ENCODE measurements around the gene PKN1. TPM values are rescaled to one million over a fixed set of nuclear protein-coding genes. Genes with fewer than 3 reads are reported as not detected.

PKN1 gene
- total and polyA plus RNA-seq, 2 experiments from 2014 or later = 86.8 to 201 TPM

DNA sequence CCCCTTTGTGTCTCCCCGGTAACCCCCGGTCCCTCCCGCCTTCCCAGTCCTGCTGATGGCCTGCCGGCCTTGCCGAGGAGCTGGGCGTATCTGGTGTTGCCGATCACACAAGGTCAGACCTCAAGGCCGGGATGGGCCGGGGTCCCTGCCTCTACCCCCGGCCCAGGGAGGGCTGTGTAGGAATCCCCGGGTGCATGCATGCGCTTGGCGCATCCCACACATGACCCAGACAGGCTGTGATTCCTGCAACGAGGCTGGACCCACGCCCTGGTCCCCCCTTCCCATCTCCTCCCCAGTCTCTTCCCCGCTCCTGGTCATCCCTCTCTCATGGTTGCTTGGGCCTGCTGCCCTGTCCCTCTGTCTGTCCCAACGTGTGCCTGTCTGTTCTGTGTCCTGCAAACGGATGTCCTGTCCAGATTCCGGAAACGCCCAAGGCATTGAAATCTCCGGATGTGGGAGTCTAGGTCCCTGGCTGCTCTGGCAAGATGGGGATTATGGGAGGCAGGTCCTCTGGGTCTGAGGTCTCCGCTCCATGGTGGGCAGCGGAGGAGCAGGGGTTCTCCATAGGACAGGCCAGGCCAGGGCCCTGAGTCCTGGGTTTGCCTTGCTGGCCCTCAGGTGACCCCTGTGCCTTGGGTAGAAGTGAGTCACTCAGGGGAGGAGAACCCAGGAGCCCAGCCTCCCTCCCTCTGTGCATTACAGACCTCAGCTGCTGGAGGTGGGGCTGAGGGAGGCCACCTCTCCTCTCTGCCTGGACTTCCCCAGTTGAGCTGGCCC, 1.6 kb downstream of the PKN1 start:
- DNase-seq (ENCODE audit: low spot score) = no peak
- peaks cover 13% of the 10 kb centered on the region; the same call in 2 of the 3 replicates for H3K4me1 Mint-ChIP-seq
- H3K4me3 ChIP-seq = peak overlapping the region; percentile 70
- 0 out of 3 replicates have a peak, but pooled peaks cover 4% of the 10 kb centered on the region for H3K9me3 Mint-ChIP-seq
- ATAC-seq = no peak
- H3K27me3 ChIP-seq (ENCODE audit: insufficient read depth) = no peaks in the 10 kb centered on the region; the same call in 1 of the 2 replicates
- no peaks in the 10 kb centered on the region for H3K36me3 ChIP-seq (ENCODE audit: insufficient read depth)
- no peak overlapping the region for H2AFZ ChIP-seq
- H3K79me2 ChIP-seq (replicated peaks; ENCODE audit: insufficient read depth) = peaks cover 54% of the 10 kb centered on the region
- peak overlapping the region; percentile 84 for H3K4me2 ChIP-seq
- peaks cover 12% of the 10 kb centered on the region; the same call in 1 of the 2 replicates for H3F3A ChIP-seq (replicated peaks; ENCODE audit: low read depth)
- H3K4me3 Mint-ChIP-seq = peak overlapping the region; percentile 71
- peaks cover 20% of the 10 kb centered on the region for H3K27me3 Mint-ChIP-seq (ENCODE audit: insufficient read depth, low read depth, poor library complexity)
- peaks cover 12% of the 10 kb centered on the region; the same call in 1 of the 2 replicates for H3K4me1 ChIP-seq (ENCODE audit: insufficient read depth)
- no peaks in the 10 kb centered on the region; the same call in 1 of the 3 replicates for H3K36me3 Mint-ChIP-seq (ENCODE audit: low read depth)
- H4K20me1 ChIP-seq (replicated peaks; ENCODE audit: insufficient read depth) = peaks cover 6% of the 10 kb centered on the region
- H3K9me2 ChIP-seq (ENCODE audit: insufficient read depth) = no peaks in the 10 kb centered on the region
- no peak overlapping the region for H3K27ac Mint-ChIP-seq
- TF ChIP-seq NANOG (IDR thresholded peaks at IDR 0.05; ENCODE audit: borderline replicate concordance) (no peak), ZNF114 (CRISPR knock-in tag; IDR thresholded peaks at IDR 0.05) (no peak), JUNB (IDR thresholded peaks at IDR 0.05; ENCODE audit: unreplicated experiment) (no peak), ZNF331 (CRISPR knock-in tag; IDR thresholded peaks at IDR 0.05; ENCODE audit: low read depth) (no peak), CREB1 (CRISPR knock-in tag; IDR thresholded peaks at IDR 0.05; ENCODE audit: low read depth) (no peak), POLR2AphosphoS5 (IDR thresholded peaks at IDR 0.05; ENCODE audit: low read depth) (no peak), EZH2phosphoT487 (IDR thresholded peaks at IDR 0.05; ENCODE audit: unreplicated experiment) (no peak), STAT1 (IDR thresholded peaks at IDR 0.05; ENCODE audit: unreplicated experiment) (no peak), EZH2 (IDR thresholded peaks at IDR 0.05; ENCODE audit: low read depth, unreplicated experiment) (no peak)
- TF ChIP-seq, protein P1, sequence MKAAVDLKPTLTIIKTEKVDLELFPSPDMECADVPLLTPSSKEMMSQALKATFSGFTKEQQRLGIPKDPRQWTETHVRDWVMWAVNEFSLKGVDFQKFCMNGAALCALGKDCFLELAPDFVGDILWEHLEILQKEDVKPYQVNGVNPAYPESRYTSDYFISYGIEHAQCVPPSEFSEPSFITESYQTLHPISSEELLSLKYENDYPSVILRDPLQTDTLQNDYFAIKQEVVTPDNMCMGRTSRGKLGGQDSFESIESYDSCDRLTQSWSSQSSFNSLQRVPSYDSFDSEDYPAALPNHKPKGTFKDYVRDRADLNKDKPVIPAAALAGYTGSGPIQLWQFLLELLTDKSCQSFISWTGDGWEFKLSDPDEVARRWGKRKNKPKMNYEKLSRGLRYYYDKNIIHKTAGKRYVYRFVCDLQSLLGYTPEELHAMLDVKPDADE (IDR thresholded peaks at IDR 0.05) = no peak
- TF ChIP-seq, protein P2, sequence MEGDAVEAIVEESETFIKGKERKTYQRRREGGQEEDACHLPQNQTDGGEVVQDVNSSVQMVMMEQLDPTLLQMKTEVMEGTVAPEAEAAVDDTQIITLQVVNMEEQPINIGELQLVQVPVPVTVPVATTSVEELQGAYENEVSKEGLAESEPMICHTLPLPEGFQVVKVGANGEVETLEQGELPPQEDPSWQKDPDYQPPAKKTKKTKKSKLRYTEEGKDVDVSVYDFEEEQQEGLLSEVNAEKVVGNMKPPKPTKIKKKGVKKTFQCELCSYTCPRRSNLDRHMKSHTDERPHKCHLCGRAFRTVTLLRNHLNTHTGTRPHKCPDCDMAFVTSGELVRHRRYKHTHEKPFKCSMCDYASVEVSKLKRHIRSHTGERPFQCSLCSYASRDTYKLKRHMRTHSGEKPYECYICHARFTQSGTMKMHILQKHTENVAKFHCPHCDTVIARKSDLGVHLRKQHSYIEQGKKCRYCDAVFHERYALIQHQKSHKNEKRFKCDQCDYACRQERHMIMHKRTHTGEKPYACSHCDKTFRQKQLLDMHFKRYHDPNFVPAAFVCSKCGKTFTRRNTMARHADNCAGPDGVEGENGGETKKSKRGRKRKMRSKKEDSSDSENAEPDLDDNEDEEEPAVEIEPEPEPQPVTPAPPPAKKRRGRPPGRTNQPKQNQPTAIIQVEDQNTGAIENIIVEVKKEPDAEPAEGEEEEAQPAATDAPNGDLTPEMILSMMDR (conservative IDR thresholded peaks at IDR 0.05; ENCODE audit: low read depth in 2 of 2) = no peak
- TF ChIP-seq, protein P3, sequence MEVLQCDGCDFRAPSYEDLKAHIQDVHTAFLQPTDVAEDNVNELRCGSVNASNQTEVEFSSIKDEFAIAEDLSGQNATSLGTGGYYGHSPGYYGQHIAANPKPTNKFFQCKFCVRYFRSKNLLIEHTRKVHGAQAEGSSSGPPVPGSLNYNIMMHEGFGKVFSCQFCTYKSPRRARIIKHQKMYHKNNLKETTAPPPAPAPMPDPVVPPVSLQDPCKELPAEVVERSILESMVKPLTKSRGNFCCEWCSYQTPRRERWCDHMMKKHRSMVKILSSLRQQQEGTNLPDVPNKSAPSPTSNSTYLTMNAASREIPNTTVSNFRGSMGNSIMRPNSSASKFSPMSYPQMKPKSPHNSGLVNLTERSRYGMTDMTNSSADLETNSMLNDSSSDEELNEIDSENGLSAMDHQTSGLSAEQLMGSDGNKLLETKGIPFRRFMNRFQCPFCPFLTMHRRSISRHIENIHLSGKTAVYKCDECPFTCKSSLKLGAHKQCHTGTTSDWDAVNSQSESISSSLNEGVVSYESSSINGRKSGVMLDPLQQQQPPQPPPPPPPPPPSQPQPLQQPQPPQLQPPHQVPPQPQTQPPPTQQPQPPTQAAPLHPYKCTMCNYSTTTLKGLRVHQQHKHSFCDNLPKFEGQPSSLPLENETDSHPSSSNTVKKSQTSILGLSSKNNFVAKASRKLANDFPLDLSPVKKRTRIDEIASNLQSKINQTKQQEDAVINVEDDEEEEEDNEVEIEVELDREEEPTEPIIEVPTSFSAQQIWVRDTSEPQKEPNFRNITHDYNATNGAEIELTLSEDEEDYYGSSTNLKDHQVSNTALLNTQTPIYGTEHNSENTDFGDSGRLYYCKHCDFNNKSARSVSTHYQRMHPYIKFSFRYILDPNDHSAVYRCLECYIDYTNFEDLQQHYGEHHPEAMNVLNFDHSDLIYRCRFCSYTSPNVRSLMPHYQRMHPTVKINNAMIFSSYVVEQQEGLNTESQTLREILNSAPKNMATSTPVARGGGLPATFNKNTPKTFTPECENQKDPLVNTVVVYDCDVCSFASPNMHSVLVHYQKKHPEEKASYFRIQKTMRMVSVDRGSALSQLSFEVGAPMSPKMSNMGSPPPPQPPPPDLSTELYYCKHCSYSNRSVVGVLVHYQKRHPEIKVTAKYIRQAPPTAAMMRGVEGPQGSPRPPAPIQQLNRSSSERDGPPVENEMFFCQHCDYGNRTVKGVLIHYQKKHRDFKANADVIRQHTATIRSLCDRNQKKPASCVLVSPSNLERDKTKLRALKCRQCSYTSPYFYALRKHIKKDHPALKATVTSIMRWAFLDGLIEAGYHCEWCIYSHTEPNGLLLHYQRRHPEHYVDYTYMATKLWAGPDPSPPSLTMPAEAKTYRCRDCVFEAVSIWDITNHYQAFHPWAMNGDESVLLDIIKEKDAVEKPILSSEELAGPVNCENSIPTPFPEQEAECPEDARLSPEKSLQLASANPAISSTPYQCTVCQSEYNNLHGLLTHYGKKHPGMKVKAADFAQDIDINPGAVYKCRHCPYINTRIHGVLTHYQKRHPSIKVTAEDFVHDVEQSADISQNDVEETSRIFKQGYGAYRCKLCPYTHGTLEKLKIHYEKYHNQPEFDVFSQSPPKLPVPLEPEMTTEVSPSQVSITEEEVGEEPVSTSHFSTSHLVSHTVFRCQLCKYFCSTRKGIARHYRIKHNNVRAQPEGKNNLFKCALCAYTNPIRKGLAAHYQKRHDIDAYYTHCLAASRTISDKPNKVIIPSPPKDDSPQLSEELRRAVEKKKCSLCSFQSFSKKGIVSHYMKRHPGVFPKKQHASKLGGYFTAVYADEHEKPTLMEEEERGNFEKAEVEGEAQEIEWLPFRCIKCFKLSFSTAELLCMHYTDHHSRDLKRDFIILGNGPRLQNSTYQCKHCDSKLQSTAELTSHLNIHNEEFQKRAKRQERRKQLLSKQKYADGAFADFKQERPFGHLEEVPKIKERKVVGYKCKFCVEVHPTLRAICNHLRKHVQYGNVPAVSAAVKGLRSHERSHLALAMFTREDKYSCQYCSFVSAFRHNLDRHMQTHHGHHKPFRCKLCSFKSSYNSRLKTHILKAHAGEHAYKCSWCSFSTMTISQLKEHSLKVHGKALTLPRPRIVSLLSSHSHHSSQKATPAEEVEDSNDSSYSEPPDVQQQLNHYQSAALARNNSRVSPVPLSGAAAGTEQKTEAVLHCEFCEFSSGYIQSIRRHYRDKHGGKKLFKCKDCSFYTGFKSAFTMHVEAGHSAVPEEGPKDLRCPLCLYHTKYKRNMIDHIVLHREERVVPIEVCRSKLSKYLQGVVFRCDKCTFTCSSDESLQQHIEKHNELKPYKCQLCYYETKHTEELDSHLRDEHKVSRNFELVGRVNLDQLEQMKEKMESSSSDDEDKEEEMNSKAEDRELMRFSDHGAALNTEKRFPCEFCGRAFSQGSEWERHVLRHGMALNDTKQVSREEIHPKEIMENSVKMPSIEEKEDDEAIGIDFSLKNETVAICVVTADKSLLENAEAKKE (CRISPR knock-in tag; IDR thresholded peaks at IDR 0.05) = no peak
- TF ChIP-seq, protein P4, sequence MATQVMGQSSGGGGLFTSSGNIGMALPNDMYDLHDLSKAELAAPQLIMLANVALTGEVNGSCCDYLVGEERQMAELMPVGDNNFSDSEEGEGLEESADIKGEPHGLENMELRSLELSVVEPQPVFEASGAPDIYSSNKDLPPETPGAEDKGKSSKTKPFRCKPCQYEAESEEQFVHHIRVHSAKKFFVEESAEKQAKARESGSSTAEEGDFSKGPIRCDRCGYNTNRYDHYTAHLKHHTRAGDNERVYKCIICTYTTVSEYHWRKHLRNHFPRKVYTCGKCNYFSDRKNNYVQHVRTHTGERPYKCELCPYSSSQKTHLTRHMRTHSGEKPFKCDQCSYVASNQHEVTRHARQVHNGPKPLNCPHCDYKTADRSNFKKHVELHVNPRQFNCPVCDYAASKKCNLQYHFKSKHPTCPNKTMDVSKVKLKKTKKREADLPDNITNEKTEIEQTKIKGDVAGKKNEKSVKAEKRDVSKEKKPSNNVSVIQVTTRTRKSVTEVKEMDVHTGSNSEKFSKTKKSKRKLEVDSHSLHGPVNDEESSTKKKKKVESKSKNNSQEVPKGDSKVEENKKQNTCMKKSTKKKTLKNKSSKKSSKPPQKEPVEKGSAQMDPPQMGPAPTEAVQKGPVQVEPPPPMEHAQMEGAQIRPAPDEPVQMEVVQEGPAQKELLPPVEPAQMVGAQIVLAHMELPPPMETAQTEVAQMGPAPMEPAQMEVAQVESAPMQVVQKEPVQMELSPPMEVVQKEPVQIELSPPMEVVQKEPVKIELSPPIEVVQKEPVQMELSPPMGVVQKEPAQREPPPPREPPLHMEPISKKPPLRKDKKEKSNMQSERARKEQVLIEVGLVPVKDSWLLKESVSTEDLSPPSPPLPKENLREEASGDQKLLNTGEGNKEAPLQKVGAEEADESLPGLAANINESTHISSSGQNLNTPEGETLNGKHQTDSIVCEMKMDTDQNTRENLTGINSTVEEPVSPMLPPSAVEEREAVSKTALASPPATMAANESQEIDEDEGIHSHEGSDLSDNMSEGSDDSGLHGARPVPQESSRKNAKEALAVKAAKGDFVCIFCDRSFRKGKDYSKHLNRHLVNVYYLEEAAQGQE (IDR thresholded peaks at IDR 0.05; ENCODE audit: unreplicated experiment) = no peak
- H3K27ac ChIP-seq (ENCODE audit: low read depth) = no peak overlapping the region
